ENCODE measurements around the gene STRN.

The STRN gene

DNA sequence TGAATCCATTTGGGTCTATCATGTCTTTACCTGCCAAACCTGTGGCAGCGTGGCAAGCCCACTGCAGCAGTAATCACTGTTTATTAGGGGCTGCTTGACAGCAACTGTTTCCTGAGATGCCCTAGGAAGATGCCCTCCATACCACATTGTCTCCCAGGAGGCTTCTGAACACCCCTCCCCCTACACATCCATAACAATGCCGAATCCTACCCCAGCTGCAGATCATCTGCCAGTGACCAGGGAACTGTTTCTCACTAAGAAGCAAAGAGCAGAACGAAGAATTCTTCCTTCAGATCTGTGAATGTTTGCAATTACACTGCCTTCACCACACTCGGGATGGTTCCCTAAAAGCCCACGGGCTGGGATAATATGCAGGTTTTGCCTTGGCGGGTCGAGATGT is 142.1 kb downstream of the STRN start:
- TF ChIP-seq CTCF (IDR thresholded peaks at IDR 0.05; ENCODE audit: low read length), result no peak
- TF ChIP-seq EZH2 (IDR thresholded peaks at IDR 0.05; ENCODE audit: borderline replicate concordance, low read length), result no peak
- H3K79me2 ChIP-seq (ENCODE audit: insufficient read depth, low read length), result no peaks in the 10 kb centered on the region
- no peak overlapping the region for H2AFZ ChIP-seq (ENCODE audit: low read length)
- H3K36me3 ChIP-seq (ENCODE audit: insufficient read depth, low read length), result no peaks in the 10 kb centered on the region
- no peak overlapping the region for H3K4me3 ChIP-seq (ENCODE audit: low read depth, low read length, poor library complexity, severe bottlenecking)
- no peak overlapping the region for H3K9ac ChIP-seq (ENCODE audit: low read length)
- H4K20me1 ChIP-seq (ENCODE audit: insufficient read depth, low read length), result no peaks in the 10 kb centered on the region
- H3K9me3 ChIP-seq (ENCODE audit: low read length), result no peaks in the 10 kb centered on the region
- H3K27me3 ChIP-seq (ENCODE audit: insufficient read depth, low read length), result no peaks in the 10 kb centered on the region
- H3K9me2 ChIP-seq (ENCODE audit: low read depth, low read length), result no peaks in the 10 kb centered on the region
- no peak overlapping the region for H3K27ac ChIP-seq (ENCODE audit: low read depth, low read length, poor library complexity, severe bottlenecking)
- no peak overlapping the region for H3K4me2 ChIP-seq (ENCODE audit: low read length)
- no peaks in the 10 kb centered on the region for H3K4me1 ChIP-seq (ENCODE audit: insufficient read depth, low read length, severe bottlenecking)
- H3F3A ChIP-seq (ENCODE audit: insufficient read depth, low read length), result no peaks in the 10 kb centered on the region

- Histone ChIP-seq H3K36me3 (ENCODE audit: insufficient read depth, low read length) (no peaks in the 10 kb centered on the region), H4K20me1 (ENCODE audit: insufficient read depth, low read length) (no peaks in the 10 kb centered on the region), H3K4me1 (ENCODE audit: insufficient read depth, low read length, severe bottlenecking) (no peaks in the 10 kb centered on the region), H3K4me2 (ENCODE audit: low read length) (no peak overlapping the region), H2AFZ (ENCODE audit: low read length) (no peak overlapping the region), H3K79me2 (ENCODE audit: insufficient read depth, low read length) (no peaks in the 10 kb centered on the region), H3K9me3 (ENCODE audit: low read length) (no peaks in the 10 kb centered on the region), H3K9ac (ENCODE audit: low read length) (no peak overlapping the region), H3K27ac (ENCODE audit: low read depth, low read length, poor library complexity, severe bottlenecking) (no peak overlapping the region), H3K4me3 (ENCODE audit: low read depth, low read length, poor library complexity, severe bottlenecking) (no peak overlapping the region), H3K9me2 (ENCODE audit: low read depth, low read length) (no peaks in the 10 kb centered on the region), H3K27me3 (ENCODE audit: insufficient read depth, low read length) (no peaks in the 10 kb centered on the region), H3F3A (ENCODE audit: insufficient read depth, low read length) (no peaks in the 10 kb centered on the region)
- TF ChIP-seq EZH2 (IDR thresholded peaks at IDR 0.05; ENCODE audit: borderline replicate concordance, low read length) (no peak), CTCF (IDR thresholded peaks at IDR 0.05; ENCODE audit: low read length) (no peak)
Observed at GRCh38 chr2:36823862-36824261, 142.5 kb downstream of the STRN start.

DNA sequence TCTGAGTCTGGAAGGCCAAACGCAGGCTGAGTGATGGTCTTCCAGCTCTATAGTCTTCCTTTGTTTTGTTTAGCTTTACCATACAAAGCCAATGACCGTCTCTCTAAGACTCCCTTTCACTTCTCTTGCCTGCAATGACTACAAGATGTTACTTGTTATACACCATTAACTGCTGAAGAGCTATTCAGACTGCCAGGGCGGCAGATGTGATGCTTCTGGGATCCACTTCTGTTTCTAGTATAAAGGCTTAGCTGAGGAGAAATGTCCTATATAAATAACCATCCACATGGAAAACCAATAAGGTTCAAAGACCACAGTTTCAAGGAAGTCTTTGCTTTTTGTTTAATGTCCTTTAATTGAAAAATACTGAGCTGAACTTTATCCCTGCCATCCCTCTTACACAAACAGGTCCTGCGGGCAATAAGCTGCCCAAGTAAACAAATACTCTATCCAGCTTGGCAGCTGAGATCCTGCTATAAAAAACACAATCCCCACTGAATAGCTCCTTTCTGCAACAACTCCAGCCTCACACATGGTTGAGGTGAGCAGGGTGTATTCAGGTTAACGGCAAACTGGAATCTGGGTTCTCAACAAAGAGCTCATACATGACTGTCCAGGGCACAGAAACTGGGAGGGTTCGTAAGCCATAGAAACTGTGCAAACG is 145.3 kb downstream of the STRN start:
- H3K4me3 ChIP-seq (ENCODE audit: low read depth, low read length, poor library complexity, severe bottlenecking), result no peak overlapping the region
- H4K20me1 ChIP-seq (ENCODE audit: insufficient read depth, low read length), result no peaks in the 10 kb centered on the region
- H3K79me2 ChIP-seq (ENCODE audit: insufficient read depth, low read length), result no peaks in the 10 kb centered on the region
- TF ChIP-seq CTCF (IDR thresholded peaks at IDR 0.05; ENCODE audit: low read length) (no peak), EZH2 (IDR thresholded peaks at IDR 0.05; ENCODE audit: borderline replicate concordance, low read length) (no peak)
- no peaks in the 10 kb centered on the region for H3F3A ChIP-seq (ENCODE audit: insufficient read depth, low read length)
- no peak overlapping the region for H3K27ac ChIP-seq (ENCODE audit: low read depth, low read length, poor library complexity, severe bottlenecking)
- no peaks in the 10 kb centered on the region for H3K27me3 ChIP-seq (ENCODE audit: insufficient read depth, low read length)
- no peak overlapping the region for H2AFZ ChIP-seq (ENCODE audit: low read length)
- no peak overlapping the region for H3K4me2 ChIP-seq (ENCODE audit: low read length)
- no peak overlapping the region for H3K9ac ChIP-seq (ENCODE audit: low read length)
- H3K9me2 ChIP-seq (ENCODE audit: low read depth, low read length), result no peaks in the 10 kb centered on the region
- no peaks in the 10 kb centered on the region for H3K36me3 ChIP-seq (ENCODE audit: insufficient read depth, low read length)
- no peaks in the 10 kb centered on the region for H3K4me1 ChIP-seq (ENCODE audit: insufficient read depth, low read length, severe bottlenecking)
- H3K9me3 ChIP-seq (ENCODE audit: low read length), result no peaks in the 10 kb centered on the region
